ENCODE data around the gene VOPP1. TPM values are rescaled to one million over a fixed set of nuclear protein-coding genes. Genes with fewer than 3 reads are reported as not detected.

The VOPP1 gene
- total and polyA plus RNA-seq, 2 experiments from 2014 or later = 27.5 to 86.5 TPM

- H3K9me3 ChIP-seq (ENCODE audit: low read depth) = no peaks in the 10 kb centered on the region
- no peak overlapping the region for H2AFZ ChIP-seq
- H3F3A ChIP-seq (ENCODE audit: insufficient read depth) = no peaks in the 10 kb centered on the region
- H3K9me2 ChIP-seq (ENCODE audit: insufficient read depth) = no peaks in the 10 kb centered on the region
- peaks cover 4% of the 10 kb centered on the region; the same call in 1 of the 2 replicates for H4K20me1 ChIP-seq (ENCODE audit: insufficient read depth)
- peaks cover 45% of the 10 kb centered on the region for H3K79me2 ChIP-seq (ENCODE audit: insufficient read depth)
- H3K4me3 ChIP-seq = no peak overlapping the region
- H3K9ac ChIP-seq = no peak overlapping the region
- in situ Hi-C loops (cut with MboI) = no loop called here
- 94 to 96% methylated on average over 15 of the region's 15 CpGs for WGBS, 2 experiments (ENCODE audit: low coverage in 1 of 2, low lambda C conversion rate in 2 of 2, missing lambda C conversion rate in 2 of 2)
- no peaks in the 10 kb centered on the region for H3K36me3 ChIP-seq (ENCODE audit: low read depth)
- DNase-seq = no peak
- no peak for TF ChIP-seq EZH2phosphoT487 (IDR thresholded peaks at IDR 0.05; ENCODE audit: insufficient read depth, low read depth)
- no peaks in the 10 kb centered on the region for H3K27me3 ChIP-seq (replicated peaks; ENCODE audit: insufficient read depth)
- H3K4me2 ChIP-seq (ENCODE audit: unreplicated experiment) = no peak overlapping the region
- H3K27ac ChIP-seq = no peak overlapping the region
- no peaks in the 10 kb centered on the region for H3K4me1 ChIP-seq (ENCODE audit: insufficient read depth)
These were observed 54.2 kb downstream of the VOPP1 start for GRCh38 chr7:55517936-55518689.

GRCh38 chr7:55517191-55517633 lies 55.1 kb downstream of the VOPP1 start:
- H2AFZ ChIP-seq = no peak overlapping the region
- DNase-seq = no peak
- H3K27ac ChIP-seq = no peak overlapping the region
- in situ Hi-C loops (cut with MboI) = no loop called here
- H3K27me3 ChIP-seq (replicated peaks; ENCODE audit: insufficient read depth) = no peaks in the 10 kb centered on the region
- H3K4me1 ChIP-seq (ENCODE audit: insufficient read depth) = no peaks in the 10 kb centered on the region
- no peak overlapping the region for H3K4me2 ChIP-seq (ENCODE audit: unreplicated experiment)
- H3K79me2 ChIP-seq (ENCODE audit: insufficient read depth) = peaks cover 36% of the 10 kb centered on the region
- H3K9me2 ChIP-seq (ENCODE audit: insufficient read depth) = no peaks in the 10 kb centered on the region
- TF ChIP-seq EZH2 (IDR thresholded peaks at IDR 0.05; ENCODE audit: insufficient read depth, poor library complexity, severe bottlenecking) = no peak
- TF ChIP-seq EZH2phosphoT487 (IDR thresholded peaks at IDR 0.05; ENCODE audit: insufficient read depth, low read depth) = no peak
- WGBS, 2 experiments (ENCODE audit: low coverage in 1 of 2, low lambda C conversion rate in 2 of 2, missing lambda C conversion rate in 2 of 2) = 85 to 86% methylated on average over 12 of the region's 12 CpGs
- no peaks in the 10 kb centered on the region for H3K9me3 ChIP-seq (ENCODE audit: low read depth)
- no peaks in the 10 kb centered on the region for H3K36me3 ChIP-seq (ENCODE audit: low read depth)
- H3K4me3 ChIP-seq = no peak overlapping the region
- no peak overlapping the region for H3K9ac ChIP-seq
- H3F3A ChIP-seq (ENCODE audit: insufficient read depth) = no peaks in the 10 kb centered on the region
- H4K20me1 ChIP-seq (ENCODE audit: insufficient read depth) = no peaks in the 10 kb centered on the region

GRCh38 chr7:55516409-55516808 lies 55.9 kb downstream of the VOPP1 start:
- DNase-seq = no peak
- no peak overlapping the region for H3K9ac ChIP-seq
- WGBS, 2 experiments (ENCODE audit: low coverage in 1 of 2, low lambda C conversion rate in 2 of 2, missing lambda C conversion rate in 2 of 2) = 94 to 96% methylated on average over 4 of the region's 4 CpGs
- H3K9me2 ChIP-seq (ENCODE audit: insufficient read depth) = no peaks in the 10 kb centered on the region
- no peak overlapping the region for H3K4me2 ChIP-seq (ENCODE audit: unreplicated experiment)
- no peak overlapping the region for H3K4me3 ChIP-seq
- TF ChIP-seq EZH2phosphoT487 (IDR thresholded peaks at IDR 0.05; ENCODE audit: insufficient read depth, low read depth) (no peak), EZH2 (IDR thresholded peaks at IDR 0.05; ENCODE audit: insufficient read depth, poor library complexity, severe bottlenecking) (no peak)
- no peak overlapping the region for H3K27ac ChIP-seq
- H3K4me1 ChIP-seq (ENCODE audit: insufficient read depth) = no peaks in the 10 kb centered on the region
- in situ Hi-C loops (cut with MboI) = no loop called here
- H3K27me3 ChIP-seq (replicated peaks; ENCODE audit: insufficient read depth) = no peaks in the 10 kb centered on the region
- H2AFZ ChIP-seq = no peak overlapping the region
- H3K79me2 ChIP-seq (ENCODE audit: insufficient read depth) = peaks cover 32% of the 10 kb centered on the region
- H3K36me3 ChIP-seq (ENCODE audit: low read depth) = no peaks in the 10 kb centered on the region
- no peaks in the 10 kb centered on the region for H4K20me1 ChIP-seq (ENCODE audit: insufficient read depth)
- no peaks in the 10 kb centered on the region for H3F3A ChIP-seq (ENCODE audit: insufficient read depth)
- no peaks in the 10 kb centered on the region for H3K9me3 ChIP-seq (ENCODE audit: low read depth)

GRCh38 chr7:55515569-55516279 lies 56.6 kb downstream of the VOPP1 start:
- WGBS, 2 experiments (ENCODE audit: low coverage in 1 of 2, low lambda C conversion rate in 2 of 2, missing lambda C conversion rate in 2 of 2) = 76 to 78% methylated on average over 13 of the region's 13 CpGs
- H3K4me2 ChIP-seq (ENCODE audit: unreplicated experiment) = no peak overlapping the region
- TF ChIP-seq EZH2phosphoT487 (IDR thresholded peaks at IDR 0.05; ENCODE audit: insufficient read depth, low read depth) (no peak), EZH2 (IDR thresholded peaks at IDR 0.05; ENCODE audit: insufficient read depth, poor library complexity, severe bottlenecking) (no peak)
- H3K9me2 ChIP-seq (ENCODE audit: insufficient read depth) = no peaks in the 10 kb centered on the region
- in situ Hi-C loops (cut with MboI) = no loop called here
- no peak overlapping the region for H3K4me3 ChIP-seq
- no peaks in the 10 kb centered on the region for H3K27me3 ChIP-seq (replicated peaks; ENCODE audit: insufficient read depth)
- H3F3A ChIP-seq (ENCODE audit: insufficient read depth) = no peaks in the 10 kb centered on the region
- H3K27ac ChIP-seq = no peak overlapping the region
- no peaks in the 10 kb centered on the region for H3K4me1 ChIP-seq (ENCODE audit: insufficient read depth)
- no peaks in the 10 kb centered on the region for H3K36me3 ChIP-seq (ENCODE audit: low read depth)
- no peak for DNase-seq
- no peaks in the 10 kb centered on the region for H3K9me3 ChIP-seq (ENCODE audit: low read depth)
- H2AFZ ChIP-seq = no peak overlapping the region
- no peaks in the 10 kb centered on the region for H4K20me1 ChIP-seq (ENCODE audit: insufficient read depth)
- H3K79me2 ChIP-seq (ENCODE audit: insufficient read depth) = peaks cover 30% of the 10 kb centered on the region
- H3K9ac ChIP-seq = no peak overlapping the region

Measured in GM23248 (cell line).